SJCRH30 (cell line): ENCODE measurements around the gene PPP2R5C. TPM values are rescaled to one million over a fixed set of nuclear protein-coding genes. Genes with fewer than 3 reads are reported as not detected.

Experiments
- DNase-seq, 2 experiments: peaks; one replicate each; pipeline ENCODE4 v3.0.0-alpha.2; 2015 to 2020
- H3K27ac ChIP-seq: fragments of 250-450 bp; sonication (Bioruptor Pico); 2 replicates; pipeline ENCODE4 v1.5.1; 2020; ENCODE audit warnings: mild to moderate bottlenecking, moderate library complexity
- H3K27me3 ChIP-seq: fragments of 250-450 bp; sonication (Bioruptor Pico); 2 replicates; pipeline ENCODE4 v1.5.1; 2020; ENCODE audit warnings: mild to moderate bottlenecking, moderate library complexity
- H3K36me3 ChIP-seq: fragments of 250-450 bp; sonication (Bioruptor Pico); 2 replicates; pipeline ENCODE4 v1.5.1; 2020; ENCODE audit warnings: mild to moderate bottlenecking, moderate library complexity
- H3K4me1 ChIP-seq: fragments of 250-450 bp; sonication (Bioruptor Pico); 2 replicates; pipeline ENCODE4 v1.5.1; 2020; ENCODE audit warnings: mild to moderate bottlenecking, moderate library complexity
- H3K4me3 ChIP-seq: fragments of 250-450 bp; sonication (Bioruptor Pico); 2 replicates; pipeline ENCODE4 v1.5.1; 2020; ENCODE audit warnings: mild to moderate bottlenecking, moderate library complexity
- H3K9me3 ChIP-seq: fragments of 250-450 bp; sonication (Bioruptor Pico); replicated peaks from 2 replicates; pipeline ENCODE4 v1.5.1; 2020; ENCODE audit warnings: mild to moderate bottlenecking, moderate library complexity
- total RNA-seq: library from RNA; depleted of rRNA; stranded (reverse); fragments of >200 nt; shearing (Covaris generic); gene quantifications from 2 replicates; pipeline ENCODE4 v1.2.3, GENCODE V29; 2014

PPP2R5C gene
- total RNA-seq, 1 experiment from 2014 or later, result 161 TPM

DNA sequence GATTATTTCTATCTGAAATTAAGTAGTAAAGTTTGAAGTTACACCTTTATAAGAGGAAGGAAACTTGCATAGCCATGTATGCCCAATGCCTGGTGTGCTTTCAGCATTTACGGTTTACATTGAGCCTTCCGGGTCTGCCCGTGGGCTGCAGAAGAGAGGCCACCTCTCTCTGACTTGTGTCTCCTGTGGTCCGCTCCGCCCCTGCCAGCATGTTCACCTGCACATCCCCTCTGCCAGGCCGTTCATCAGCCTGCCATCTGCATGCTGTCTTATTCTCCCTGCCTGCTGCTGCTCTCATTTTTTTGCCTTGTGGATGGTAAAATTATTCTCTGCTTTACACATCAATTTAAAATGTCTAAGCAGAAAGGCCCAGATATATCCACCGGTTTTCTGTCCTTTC lies 161.4 kb downstream of the PPP2R5C start:
- no peaks in the 10 kb centered on the region for H3K27me3 ChIP-seq
- H3K27ac ChIP-seq, result no peak overlapping the region
- no peak for DNase-seq
- H3K4me3 ChIP-seq, result no peak overlapping the region
- peaks cover 4% of the 10 kb centered on the region for H3K4me1 ChIP-seq
- 0 out of 2 replicates have a peak, but pooled peaks cover 4% of the 10 kb centered on the region for H3K36me3 ChIP-seq
- H3K9me3 ChIP-seq, result no peaks in the 10 kb centered on the region

DNA sequence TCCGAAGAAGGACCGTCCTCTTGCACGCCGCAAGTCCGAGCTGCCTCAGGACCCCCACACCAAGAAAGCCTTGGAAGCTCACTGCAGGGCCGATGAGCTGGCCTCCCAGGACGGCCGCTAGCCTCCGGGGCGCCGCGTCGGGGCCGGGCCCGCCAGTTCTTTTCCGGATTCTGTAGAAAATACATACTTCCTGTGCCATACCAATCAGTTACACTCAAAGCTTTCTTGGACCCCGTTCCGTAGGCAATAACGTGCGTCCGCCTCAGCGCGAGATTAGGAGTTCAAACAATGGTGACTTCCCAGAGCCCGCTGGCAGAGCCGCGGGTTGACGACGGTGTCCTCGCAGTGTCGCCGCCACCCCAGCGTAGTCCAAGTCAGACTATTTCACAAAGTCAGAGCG lies 163.6 kb downstream of the PPP2R5C start:
- no peak for DNase-seq
- H3K4me3 ChIP-seq, result no peak overlapping the region
- no peaks in the 10 kb centered on the region for H3K27me3 ChIP-seq
- H3K4me1 ChIP-seq, result peaks cover 11% of the 10 kb centered on the region
- H3K9me3 ChIP-seq, result no peaks in the 10 kb centered on the region
- 0 out of 2 replicates have a peak, but pooled peaks cover 4% of the 10 kb centered on the region for H3K36me3 ChIP-seq
- H3K27ac ChIP-seq, result no peak overlapping the region

DNA sequence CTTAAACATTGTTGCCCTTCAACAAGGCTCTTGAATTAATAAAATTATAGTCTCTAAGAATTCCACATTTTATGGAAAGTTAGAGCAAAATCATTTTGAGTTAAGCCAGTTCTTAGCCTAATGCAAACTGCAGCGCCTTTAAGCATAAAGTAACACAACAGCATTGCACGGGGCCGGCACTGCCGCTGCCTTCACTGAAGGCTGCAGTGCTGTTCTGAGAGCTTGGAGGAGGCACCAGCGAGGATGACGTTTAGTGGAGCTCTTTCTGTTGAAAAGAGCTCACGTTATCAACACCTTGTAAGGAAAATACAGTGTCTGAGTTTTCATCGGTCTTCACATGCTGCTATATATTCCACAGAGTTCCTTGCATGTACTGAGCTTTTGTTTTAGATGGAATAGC lies 164.6 kb downstream of the PPP2R5C start:
- H3K36me3 ChIP-seq, result no peaks in the 10 kb centered on the region
- no peak for DNase-seq
- no peak overlapping the region for H3K27ac ChIP-seq
- no peaks in the 10 kb centered on the region for H3K9me3 ChIP-seq
- peaks cover 11% of the 10 kb centered on the region for H3K4me1 ChIP-seq
- H3K4me3 ChIP-seq, result no peak overlapping the region
- no peaks in the 10 kb centered on the region for H3K27me3 ChIP-seq

DNA sequence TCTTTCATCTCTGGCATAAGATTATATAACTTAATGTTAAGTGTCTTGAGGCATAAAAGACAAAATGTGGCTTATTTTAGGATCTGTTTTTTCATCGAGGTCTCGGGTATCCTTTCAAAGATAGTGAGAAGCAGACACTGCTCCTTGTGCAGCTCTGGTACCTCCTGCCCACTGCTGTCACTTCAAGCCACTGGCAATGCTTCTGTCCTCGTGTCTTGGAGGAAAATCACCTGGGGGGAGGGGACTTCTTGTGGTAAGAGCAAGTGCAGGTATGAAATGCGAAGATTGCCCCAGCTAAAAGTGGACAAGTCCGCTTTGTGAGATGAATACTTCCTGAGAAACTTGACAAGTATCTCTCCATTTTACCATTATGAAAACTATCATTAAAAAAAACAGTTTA lies 165.1 kb downstream of the PPP2R5C start:
- Histone ChIP-seq H3K27me3 (no peaks in the 10 kb centered on the region), H3K4me3 (no peak overlapping the region), H3K9me3 (no peaks in the 10 kb centered on the region), H3K4me1 (peaks cover 11% of the 10 kb centered on the region), H3K36me3 (no peaks in the 10 kb centered on the region), H3K27ac (no peak overlapping the region)
- no peak for DNase-seq

DNA sequence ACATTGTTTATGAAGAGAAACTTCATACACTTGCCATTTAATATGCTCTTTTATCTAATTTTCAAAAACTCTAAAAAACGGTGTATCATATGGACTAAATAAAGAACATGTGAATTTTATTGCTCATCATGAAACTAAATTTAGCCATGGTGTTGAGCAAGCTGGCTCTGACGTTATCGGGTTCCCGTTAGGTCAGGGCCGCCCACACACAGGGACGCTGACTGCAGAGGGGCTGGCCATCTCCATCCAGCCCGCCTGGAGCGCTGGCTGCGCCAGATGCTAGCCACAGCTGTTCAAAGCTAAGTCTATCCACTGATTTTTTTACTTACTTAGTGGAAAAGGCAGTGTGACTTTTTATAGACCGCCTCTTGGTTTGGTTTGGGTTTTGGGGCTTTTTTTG lies 166.3 kb downstream of the PPP2R5C start:
- Histone ChIP-seq H3K4me1 (peaks cover 11% of the 10 kb centered on the region), H3K9me3 (no peaks in the 10 kb centered on the region), H3K27me3 (no peaks in the 10 kb centered on the region), H3K36me3 (no peaks in the 10 kb centered on the region), H3K27ac (peak overlapping the region; percentile 18; the same call in 1 of the 2 replicates), H3K4me3 (no peak overlapping the region)
- DNase-seq, result peak; percentile 91

DNA sequence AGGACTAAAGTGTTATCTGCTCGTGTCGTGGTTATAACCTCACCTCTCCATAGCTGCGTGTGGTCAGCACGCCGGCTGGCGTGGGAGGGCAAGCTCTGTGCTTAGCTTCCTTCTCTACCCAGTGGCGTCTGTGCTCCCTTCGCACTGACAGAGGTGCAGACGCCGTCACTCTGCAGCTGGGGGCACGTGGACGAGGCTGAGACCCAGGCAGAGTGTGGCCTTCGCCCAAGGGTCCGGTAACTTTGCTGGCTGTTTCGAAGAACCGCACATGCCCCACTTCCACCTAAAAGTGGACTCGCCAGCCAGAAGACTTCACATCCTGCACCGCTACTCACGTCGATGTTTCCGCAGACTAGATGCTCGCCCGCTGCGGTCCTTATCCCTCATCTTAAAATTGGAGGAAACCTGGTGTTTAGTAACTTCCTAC lies 166.9 kb downstream of the PPP2R5C start:
- no peaks in the 10 kb centered on the region for H3K27me3 ChIP-seq
- no peak for DNase-seq
- H3K4me1 ChIP-seq, result peaks cover 11% of the 10 kb centered on the region
- peak overlapping the region; percentile 18; the same call in 1 of the 2 replicates for H3K27ac ChIP-seq
- H3K36me3 ChIP-seq, result no peaks in the 10 kb centered on the region
- H3K4me3 ChIP-seq, result no peak overlapping the region
- H3K9me3 ChIP-seq, result no peaks in the 10 kb centered on the region

DNA sequence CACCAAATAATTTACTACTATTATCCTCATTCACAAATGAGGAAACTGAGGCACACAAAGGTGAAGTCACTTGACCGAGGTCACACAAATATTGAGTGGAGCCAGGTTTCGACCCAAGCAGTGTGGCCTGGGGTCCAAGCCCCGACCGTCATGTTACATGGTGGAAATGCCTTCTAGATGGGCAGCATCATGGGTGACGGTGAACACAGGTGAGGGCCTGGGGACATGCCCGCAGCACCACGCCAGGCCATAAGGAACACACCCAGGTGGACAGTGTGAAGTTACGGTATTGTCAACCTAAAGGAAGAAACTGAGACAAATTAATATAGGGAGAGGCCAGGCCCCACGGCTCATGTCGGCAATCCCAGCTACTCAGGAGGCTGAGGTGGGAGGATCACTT lies 167.6 kb downstream of the PPP2R5C start:
- no peaks in the 10 kb centered on the region for H3K36me3 ChIP-seq
- H3K27me3 ChIP-seq, result no peaks in the 10 kb centered on the region
- H3K4me1 ChIP-seq, result peaks cover 11% of the 10 kb centered on the region
- DNase-seq, result no peak
- no peak overlapping the region for H3K27ac ChIP-seq
- no peak overlapping the region for H3K4me3 ChIP-seq
- no peaks in the 10 kb centered on the region for H3K9me3 ChIP-seq

DNA sequence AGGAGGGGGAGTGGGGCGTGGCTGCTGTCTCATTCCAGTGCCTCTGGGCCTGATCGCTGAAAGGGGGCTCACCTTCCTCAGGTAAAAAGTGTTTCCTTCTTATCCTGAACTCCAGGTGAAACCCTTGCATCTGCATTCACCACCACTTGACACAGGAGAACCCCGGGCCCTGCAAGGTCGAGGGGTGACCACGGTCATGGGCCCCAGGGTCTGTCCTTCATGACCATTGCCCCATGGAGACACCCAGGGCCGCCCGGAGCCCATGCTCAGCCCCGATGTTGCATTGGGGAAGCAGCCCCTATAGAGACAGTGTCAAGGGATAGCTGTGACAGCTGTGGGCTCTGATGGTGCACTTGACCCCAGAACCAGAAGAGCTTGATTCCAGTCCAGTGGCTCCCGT lies 168.4 kb downstream of the PPP2R5C start:
- Histone ChIP-seq H3K9me3 (no peaks in the 10 kb centered on the region), H3K27me3 (no peaks in the 10 kb centered on the region), H3K27ac (no peak overlapping the region), H3K4me1 (peaks cover 11% of the 10 kb centered on the region), H3K4me3 (no peak overlapping the region), H3K36me3 (no peaks in the 10 kb centered on the region)
- DNase-seq, result no peak

DNA sequence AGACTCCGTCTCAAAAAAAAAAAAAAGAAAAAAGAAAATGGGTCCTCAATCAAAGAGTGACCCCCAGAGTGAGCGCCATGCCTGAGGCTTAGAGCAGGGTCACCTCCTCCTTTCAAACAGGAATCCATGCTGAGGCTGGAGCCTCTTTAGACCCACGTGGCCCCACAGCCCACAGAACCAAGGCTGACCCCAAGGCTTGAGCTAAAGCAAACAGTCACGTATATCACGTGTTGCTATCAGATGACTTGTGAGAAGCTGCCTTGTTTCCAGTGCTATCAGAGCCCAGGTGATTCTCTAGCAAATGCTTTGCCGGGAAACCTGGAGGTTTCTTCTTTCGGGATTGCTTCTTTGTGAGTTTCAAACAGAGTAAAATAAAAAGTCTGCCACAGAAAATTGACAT lies 171.2 kb downstream of the PPP2R5C start:
- H3K9me3 ChIP-seq, result no peaks in the 10 kb centered on the region
- H3K36me3 ChIP-seq, result no peaks in the 10 kb centered on the region
- no peaks in the 10 kb centered on the region for H3K27me3 ChIP-seq
- DNase-seq, result peak; percentile 31 to 57
- H3K27ac ChIP-seq, result 0 out of 2 replicates have a peak overlapping the region, but pooled peaks have one; percentile 9
- peak overlapping the region; percentile 39 for H3K4me3 ChIP-seq
- H3K4me1 ChIP-seq, result peaks cover 8% of the 10 kb centered on the region

DNA sequence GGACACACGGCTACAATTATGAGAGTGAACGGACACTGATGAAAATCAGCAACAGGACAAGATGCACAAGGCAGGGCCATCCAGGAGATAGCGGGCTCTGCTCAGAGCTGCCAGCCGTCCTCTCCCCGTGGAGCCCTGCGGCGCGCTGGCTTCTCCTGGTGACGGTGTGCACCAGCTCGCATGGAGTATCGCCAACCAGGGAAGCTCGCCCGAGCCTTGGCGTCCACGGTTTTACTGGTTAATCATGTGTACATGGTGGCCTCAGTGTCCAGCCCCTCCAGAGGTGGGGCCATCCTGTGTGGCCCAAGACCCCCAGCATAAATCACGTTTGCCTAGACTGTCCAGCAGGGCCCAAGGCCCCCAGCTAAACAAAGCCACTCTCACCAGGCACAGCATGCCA lies 171.7 kb downstream of the PPP2R5C start:
- Histone ChIP-seq H3K27me3 (no peaks in the 10 kb centered on the region), H3K4me3 (peak overlapping the region; percentile 39), H3K36me3 (no peaks in the 10 kb centered on the region), H3K27ac (no peak overlapping the region), H3K9me3 (no peaks in the 10 kb centered on the region), H3K4me1 (peaks cover 5% of the 10 kb centered on the region)
- no peak for DNase-seq

DNA sequence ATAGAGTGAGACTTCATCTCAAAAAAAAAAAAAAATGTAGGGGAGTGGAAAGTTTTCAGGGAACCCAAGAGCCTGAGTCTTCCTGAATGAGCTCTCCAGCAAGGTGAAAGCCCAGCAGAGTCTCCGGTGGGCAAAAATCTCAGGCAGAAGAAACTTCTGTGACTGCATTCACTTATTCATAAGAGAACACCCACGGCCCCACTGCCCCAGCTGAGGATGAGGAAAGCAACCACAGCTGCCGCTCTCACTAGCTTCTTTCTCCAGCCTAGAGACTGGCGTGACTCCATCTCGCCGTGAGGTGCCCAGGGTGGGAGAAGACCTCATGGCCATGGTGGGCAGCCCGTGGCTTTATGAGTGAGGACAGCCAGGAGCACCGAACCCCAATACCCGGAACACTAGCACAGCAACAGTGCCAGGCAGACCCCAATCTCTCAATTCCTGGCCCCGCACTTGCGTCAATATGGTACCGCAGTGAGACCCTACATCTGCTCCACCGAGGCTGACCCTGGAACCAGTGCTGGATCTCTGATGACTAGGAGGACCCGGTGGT lies 173.2 kb downstream of the PPP2R5C start:
- Histone ChIP-seq H3K27ac (no peak overlapping the region), H3K27me3 (no peaks in the 10 kb centered on the region), H3K4me1 (no peaks in the 10 kb centered on the region), H3K9me3 (no peaks in the 10 kb centered on the region), H3K36me3 (no peaks in the 10 kb centered on the region), H3K4me3 (no peak overlapping the region)
- no peak for DNase-seq

DNA sequence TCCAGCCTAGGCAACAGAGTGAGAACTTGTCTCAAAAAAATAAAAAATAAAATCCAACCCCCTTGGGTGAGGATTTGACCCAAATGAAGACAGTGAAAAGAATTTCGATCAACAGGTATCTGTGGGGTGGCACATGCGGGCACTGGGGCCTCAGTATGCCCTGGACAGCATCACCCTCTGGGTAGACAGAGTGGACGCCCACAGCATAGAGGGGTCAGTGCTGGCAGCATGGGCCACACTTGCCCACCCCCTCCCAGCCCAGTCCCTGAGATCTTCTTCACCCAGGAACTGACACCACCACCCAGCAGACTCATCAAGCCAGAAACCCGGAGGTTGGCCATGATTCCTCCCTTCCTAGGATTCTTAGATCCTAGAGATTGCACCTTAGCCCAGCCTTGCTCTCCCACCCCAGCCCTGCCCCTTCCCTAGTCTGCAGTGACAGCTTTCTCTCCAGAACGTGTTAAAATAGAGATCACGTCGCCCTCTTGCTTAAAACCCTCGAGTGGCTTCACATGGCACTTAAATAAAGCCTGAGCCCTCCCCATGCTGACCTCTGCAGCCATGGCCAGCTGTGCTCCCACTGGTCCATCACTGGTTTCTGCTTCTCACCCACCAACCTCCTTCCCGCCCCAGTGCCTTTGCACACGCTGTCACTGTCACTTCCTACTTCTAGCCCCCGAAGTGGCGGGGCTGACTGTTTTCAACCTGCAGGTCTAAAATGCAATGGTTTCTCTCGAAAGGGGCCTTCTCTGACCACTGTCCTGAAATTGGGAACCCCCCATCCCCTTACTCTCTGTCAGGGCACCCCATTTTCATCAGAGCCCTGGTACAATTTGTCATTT lies 176.6 kb downstream of the PPP2R5C start:
- Histone ChIP-seq H3K4me3 (no peak overlapping the region), H3K27ac (no peak overlapping the region), H3K9me3 (no peaks in the 10 kb centered on the region), H3K27me3 (no peaks in the 10 kb centered on the region), H3K4me1 (no peaks in the 10 kb centered on the region), H3K36me3 (no peaks in the 10 kb centered on the region)
- DNase-seq, result no peak

DNA sequence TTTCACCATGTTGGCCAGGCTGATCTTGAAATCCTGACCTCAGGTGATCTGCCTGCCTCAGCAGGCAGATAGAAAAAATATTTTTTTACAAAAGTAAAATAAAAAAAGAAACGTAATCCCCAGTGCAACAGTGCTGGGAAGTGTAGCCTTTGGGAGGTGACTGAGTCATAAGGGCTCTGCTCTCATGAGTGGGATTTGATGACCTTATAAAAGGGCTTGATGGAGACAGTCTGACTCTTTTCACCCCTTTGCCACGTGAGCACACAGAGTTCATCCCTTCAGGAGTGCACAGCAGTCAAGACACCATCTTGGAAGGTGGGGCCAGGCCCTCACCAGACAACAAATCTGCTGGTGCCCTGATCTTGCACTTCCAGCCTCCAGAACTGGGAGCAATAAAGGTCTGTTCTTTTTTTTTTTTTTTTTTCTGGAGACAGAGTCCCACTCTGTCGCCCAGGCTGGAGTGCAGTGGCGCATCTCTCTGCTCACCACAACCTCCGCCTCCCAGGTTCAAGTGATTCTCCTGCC lies 178.2 kb downstream of the PPP2R5C start:
- no peak overlapping the region for H3K4me3 ChIP-seq
- H3K36me3 ChIP-seq, result no peaks in the 10 kb centered on the region
- H3K4me1 ChIP-seq, result no peaks in the 10 kb centered on the region
- H3K27ac ChIP-seq, result no peak overlapping the region
- H3K27me3 ChIP-seq, result no peaks in the 10 kb centered on the region
- no peak for DNase-seq
- no peaks in the 10 kb centered on the region for H3K9me3 ChIP-seq

DNA sequence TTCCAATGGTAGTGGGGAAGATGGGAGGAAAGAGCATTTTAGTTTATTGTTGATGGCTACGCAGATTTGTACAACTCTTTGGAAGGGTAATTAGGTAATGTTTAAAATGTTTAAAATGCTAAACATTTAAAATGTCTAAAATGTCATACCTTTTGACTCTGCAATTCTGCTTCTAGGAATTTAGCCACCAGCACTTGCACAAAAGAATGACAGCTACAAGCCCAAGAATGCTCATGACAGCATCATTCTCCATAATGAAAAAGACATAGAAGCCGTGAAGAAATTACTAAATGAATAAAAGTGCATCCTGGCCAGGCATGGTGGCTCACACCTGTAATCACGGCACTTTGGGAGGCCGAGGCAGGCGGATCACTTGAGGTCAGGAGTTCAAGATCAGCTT lies 182.9 kb downstream of the PPP2R5C start:
- DNase-seq, result no peak
- no peak overlapping the region for H3K27ac ChIP-seq
- H3K36me3 ChIP-seq, result no peaks in the 10 kb centered on the region
- H3K4me3 ChIP-seq, result no peak overlapping the region
- H3K4me1 ChIP-seq, result no peaks in the 10 kb centered on the region; the same call in 1 of the 2 replicates
- H3K9me3 ChIP-seq, result no peaks in the 10 kb centered on the region
- no peaks in the 10 kb centered on the region for H3K27me3 ChIP-seq

DNA sequence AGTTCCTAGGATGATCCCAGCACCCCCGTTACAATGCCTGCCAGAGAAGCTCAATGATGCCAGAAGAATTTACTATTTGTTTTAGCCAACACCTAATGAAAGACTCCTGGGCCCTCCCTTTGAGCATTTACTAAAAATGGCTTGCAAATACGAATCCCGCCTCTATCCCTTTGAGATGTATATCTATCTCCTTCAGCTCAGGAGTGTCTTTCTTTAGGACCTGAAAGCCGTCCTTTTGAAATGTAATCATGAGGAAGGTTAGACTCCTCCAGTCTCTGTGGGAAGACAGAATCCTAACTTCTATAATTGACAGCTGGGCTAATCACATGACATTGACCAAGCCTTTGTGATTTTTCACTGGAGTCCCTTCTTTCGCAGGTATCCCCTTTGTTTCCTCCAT lies 183.7 kb downstream of the PPP2R5C start:
- DNase-seq, result no peak
- Histone ChIP-seq H3K36me3 (no peaks in the 10 kb centered on the region), H3K27me3 (no peaks in the 10 kb centered on the region), H3K27ac (no peak overlapping the region), H3K4me1 (no peaks in the 10 kb centered on the region; the same call in 1 of the 2 replicates), H3K4me3 (no peak overlapping the region), H3K9me3 (no peaks in the 10 kb centered on the region)
